ENCODE data around the gene STK11.

- no peak for TF ChIP-seq CTCF (conservative IDR thresholded peaks at IDR 0.05; ENCODE audit: low read length)
- no peak for TF ChIP-seq EZH2phosphoT487 (IDR thresholded peaks at IDR 0.05; ENCODE audit: borderline replicate concordance)
These were observed 42.9 kb upstream of the STK11 start for GRCh38 chr19:1162404-1163282.

Data from Loucy (cell line).